NCI-H2171 (cell line): ENCODE measurements around the gene ETV3.

Experiments used
- DNase-seq: peaks from one replicate; lab custom pipeline; 2025; lab: John Stamatoyannopoulos, UW

The ETV3 gene

GRCh38 chr1:157091186-157091585 lies 47.0 kb downstream of the ETV3 start:
- no peak for DNase-seq

- no peak for DNase-seq
These were observed 47.4 kb downstream of the ETV3 start for GRCh38 chr1:157090771-157091170.

GRCh38 chr1:157090196-157090647 lies 48.0 kb downstream of the ETV3 start:
- DNase-seq, result peak; percentile 57

DNA sequence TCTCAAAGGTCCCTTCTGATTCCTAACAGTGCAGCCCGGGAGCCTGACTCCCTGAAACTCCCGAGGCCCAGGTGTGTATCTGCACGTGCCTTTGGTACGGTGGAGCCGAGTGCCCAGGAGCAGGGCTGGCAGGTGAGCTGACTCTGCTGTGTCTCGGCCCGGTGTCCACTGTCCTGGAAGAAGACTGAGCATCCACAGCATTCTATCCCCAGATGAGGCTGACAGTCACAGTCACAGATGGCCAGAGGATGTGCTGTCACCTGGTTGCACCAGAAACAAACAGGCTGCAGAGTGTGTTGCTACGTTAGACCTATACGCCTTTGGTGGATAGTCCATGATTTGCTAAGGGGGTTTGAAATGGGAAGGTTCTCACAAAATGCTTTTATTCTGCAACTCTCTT lies 48.4 kb downstream of the ETV3 start:
- no peak for DNase-seq

GRCh38 chr1:157088607-157089006 lies 49.6 kb downstream of the ETV3 start:
- DNase-seq, result no peak

DNA sequence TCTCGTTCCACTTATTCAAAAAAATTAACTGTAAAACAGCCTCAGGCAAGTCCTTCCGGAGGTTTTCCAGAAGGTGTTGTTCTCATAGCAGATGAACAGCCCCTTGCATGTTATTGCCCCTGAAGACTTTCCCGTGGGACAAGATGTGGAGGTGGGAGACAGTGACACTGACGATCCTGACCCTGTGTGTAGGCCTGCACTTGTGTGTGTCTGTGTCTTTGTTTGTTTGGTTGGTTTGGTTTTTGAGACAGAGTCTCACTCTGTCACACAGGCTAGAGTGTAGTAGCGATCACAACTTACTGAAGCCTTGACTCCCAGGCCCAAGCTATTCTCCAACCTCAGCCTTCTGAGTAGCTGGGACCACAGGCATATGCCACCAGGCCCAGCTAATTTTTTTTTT lies 51.2 kb downstream of the ETV3 start:
- DNase-seq, result no peak

DNA sequence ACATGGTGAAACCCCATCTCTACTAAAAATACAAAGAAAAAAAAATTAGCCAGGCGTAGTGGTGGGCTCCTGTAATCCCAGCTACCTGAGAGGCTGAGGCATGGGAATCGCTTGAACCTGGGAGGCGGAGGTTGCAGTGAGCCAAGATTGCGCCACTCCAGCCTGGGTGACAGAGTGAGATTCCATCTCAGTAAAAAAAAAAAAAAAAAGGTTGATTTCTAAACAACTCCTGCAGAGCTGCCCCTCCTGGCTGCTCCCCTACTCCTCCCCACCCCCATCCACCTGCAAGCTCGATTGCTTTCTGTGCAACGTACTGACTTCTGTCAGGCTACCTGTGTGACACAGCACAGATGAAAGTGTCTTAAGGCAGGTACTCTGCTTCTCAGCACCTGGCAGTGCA lies 51.9 kb downstream of the ETV3 start:
- DNase-seq, result no peak

GRCh38 chr1:157085421-157085820 lies 52.8 kb downstream of the ETV3 start:
- DNase-seq, result no peak

DNA sequence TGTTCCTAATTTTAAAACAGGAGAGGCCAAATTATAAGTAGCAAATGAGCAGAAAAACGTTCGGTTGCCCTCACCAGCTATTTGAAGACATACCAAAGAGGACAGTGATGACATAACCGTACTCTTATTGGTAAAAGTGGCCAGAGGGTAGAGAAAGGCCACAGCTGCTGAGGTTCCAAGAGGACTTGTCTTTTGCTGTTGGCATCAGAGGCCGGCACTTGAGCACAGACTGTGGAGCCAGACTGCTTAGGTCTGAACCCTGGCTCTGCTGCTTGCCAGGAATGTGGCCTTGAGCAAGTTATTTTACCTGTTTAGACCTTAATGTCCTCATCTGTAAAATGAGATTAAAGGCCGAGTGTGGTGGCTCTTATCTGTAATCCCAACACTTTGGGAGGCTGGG lies 53.5 kb downstream of the ETV3 start:
- DNase-seq, result no peak

DNA sequence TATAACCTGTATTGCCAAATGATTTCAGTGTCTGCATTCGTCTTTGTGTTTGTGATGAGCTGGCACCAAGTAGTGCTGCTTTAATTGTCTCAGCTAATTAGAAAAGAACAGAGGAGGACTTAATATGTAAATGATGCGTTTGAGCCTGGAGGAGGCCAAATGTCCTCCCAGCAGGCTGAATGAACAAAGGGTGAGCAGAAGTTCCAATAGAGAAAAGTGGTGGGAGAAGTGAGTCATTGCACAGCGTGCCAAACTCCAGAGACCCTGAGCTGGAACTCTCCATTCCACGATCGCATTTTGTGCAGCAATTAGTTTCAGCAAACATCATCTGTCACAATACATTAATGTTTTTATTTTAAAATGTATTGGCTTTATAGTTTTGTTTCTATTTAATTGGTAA lies 56.5 kb downstream of the ETV3 start:
- DNase-seq, result no peak

DNA sequence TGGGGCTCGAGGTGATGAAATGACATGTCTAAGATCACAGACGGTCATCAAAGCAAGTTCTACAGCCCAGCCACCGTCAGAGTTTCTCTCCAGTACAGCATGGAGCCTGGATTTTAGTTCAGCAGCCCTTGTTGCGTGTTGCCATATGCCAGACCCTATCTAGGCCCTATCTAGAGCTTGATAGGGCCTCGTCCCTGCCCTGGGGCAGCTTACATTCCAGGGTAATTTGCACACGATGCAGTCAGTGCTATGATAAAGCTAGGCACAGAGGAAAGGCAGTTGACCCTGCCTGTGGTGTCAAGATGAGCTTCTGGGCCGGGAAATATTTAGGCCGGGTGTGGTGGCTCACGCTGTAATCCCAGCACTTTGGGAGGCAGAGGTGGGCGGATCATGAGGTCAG lies 57.5 kb downstream of the ETV3 start:
- no peak for DNase-seq

- DNase-seq, result no peak
These were observed 60.8 kb downstream of the ETV3 start for GRCh38 chr1:157077394-157077793.

GRCh38 chr1:157073944-157074685 lies 64.1 kb downstream of the ETV3 start:
- no peak for DNase-seq
